Duodenal mucosa (tissue), 2 donors: ENCODE results near the gene SLC35F3.
"Not testable (repeated sequence)": the region's sequence is repeated elsewhere in the genome, so short reads cannot be mapped to it uniquely, and the experiment has no call there.

Experiments
- H3K27ac ChIP-seq: one replicate; pipeline ENCODE4 v1.7.0; 2013; ENCODE audit warnings: low read depth, low read length
- H3K27me3 ChIP-seq, 2 donors: one replicate each; pipeline ENCODE4 v1.7.0; 2013; ENCODE audit warnings: low read length in 2 of 2, control low read depth in 1 of 2; ENCODE audit not compliant: insufficient read depth in 2 of 2, control insufficient read depth in 1 of 2
- H3K36me3 ChIP-seq, 2 donors: one replicate each; pipeline ENCODE4 v1.7.0; 2013; ENCODE audit warnings: low read length in 2 of 2, control low read depth in 1 of 2; ENCODE audit not compliant: insufficient read depth in 2 of 2, control insufficient read depth in 1 of 2
- H3K4me1 ChIP-seq, 2 donors: one replicate each; pipeline ENCODE4 v1.7.0; 2013; ENCODE audit warnings: low read length in 2 of 2, control low read depth in 1 of 2; ENCODE audit not compliant: insufficient read depth in 2 of 2, control insufficient read depth in 1 of 2
- H3K4me3 ChIP-seq, 2 donors: one replicate each; pipeline ENCODE4 v1.7.0; 2013; ENCODE audit warnings: low read length in 2 of 2, low read depth in 1 of 2
- H3K9ac ChIP-seq, 2 donors: one replicate each; pipeline ENCODE4 v1.7.0; 2013; ENCODE audit warnings: low read length in 2 of 2, low read depth in 1 of 2
- H3K9me3 ChIP-seq, 2 donors: one replicate each; pipeline ENCODE4 v1.7.0; 2013; ENCODE audit warnings: low read length in 2 of 2, control low read depth in 1 of 2; ENCODE audit not compliant: control insufficient read depth in 1 of 2

SLC35F3 gene

DNA sequence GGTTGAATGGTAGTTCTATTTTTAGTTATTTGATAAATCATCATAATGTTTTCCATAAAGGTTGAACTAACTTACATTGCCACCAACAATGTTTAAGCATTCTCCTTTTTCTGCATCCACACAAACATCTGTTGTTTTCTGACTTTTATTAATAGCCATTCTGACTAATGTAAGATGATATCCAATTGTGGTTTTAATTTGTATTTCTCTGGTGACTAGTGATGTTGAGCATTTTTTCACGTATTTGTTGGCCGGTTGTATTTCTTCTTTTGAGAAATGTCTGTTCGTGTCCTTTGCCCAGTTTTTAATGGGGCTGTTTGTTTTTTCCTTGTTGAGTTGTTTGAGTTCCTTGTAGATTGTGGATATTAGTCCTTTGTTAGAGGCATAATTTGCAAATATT lies 24.6 kb upstream of the SLC35F3 start:
- H3K9me3 ChIP-seq, result no peaks in the 10 kb centered on the region
- H3K4me3 ChIP-seq, result no peak overlapping the region
- H3K27ac ChIP-seq, result no peak overlapping the region
- no peaks in the 10 kb centered on the region for H3K36me3 ChIP-seq
- H3K4me1 ChIP-seq, result no peaks in the 10 kb centered on the region
- H3K27me3 ChIP-seq, result peaks cover 0 to 5% of the 10 kb centered on the region in 2 donors
- H3K9ac ChIP-seq, result no peak overlapping the region

DNA sequence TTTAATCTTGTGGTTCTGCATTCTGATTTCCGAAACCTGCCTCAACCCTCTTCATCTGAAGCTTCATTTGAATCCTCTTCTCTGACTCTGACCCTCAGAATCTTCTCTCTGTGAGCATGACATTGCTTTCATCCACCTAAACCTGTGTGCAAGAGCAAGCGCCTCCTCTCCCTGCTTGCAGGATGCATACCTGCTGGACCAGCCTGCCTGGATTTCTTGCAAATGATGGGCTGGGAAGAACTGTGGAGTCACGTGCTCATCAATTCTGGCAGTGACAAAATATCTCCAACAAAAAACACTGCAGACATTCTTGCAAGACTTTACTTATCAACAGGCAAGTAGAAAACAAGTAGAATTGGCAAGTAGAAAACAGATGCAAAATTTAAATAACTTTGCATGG lies 20.8 kb upstream of the SLC35F3 start:
- no peak overlapping the region for H3K27ac ChIP-seq
- H3K4me1 ChIP-seq, result no peaks in the 10 kb centered on the region
- H3K27me3 ChIP-seq, result no peaks in the 10 kb centered on the region
- no peak overlapping the region for H3K9ac ChIP-seq
- no peaks in the 10 kb centered on the region for H3K36me3 ChIP-seq
- H3K9me3 ChIP-seq, result peaks cover 0 to under 1% of the 10 kb centered on the region in 2 donors
- H3K4me3 ChIP-seq, result no peak overlapping the region

DNA sequence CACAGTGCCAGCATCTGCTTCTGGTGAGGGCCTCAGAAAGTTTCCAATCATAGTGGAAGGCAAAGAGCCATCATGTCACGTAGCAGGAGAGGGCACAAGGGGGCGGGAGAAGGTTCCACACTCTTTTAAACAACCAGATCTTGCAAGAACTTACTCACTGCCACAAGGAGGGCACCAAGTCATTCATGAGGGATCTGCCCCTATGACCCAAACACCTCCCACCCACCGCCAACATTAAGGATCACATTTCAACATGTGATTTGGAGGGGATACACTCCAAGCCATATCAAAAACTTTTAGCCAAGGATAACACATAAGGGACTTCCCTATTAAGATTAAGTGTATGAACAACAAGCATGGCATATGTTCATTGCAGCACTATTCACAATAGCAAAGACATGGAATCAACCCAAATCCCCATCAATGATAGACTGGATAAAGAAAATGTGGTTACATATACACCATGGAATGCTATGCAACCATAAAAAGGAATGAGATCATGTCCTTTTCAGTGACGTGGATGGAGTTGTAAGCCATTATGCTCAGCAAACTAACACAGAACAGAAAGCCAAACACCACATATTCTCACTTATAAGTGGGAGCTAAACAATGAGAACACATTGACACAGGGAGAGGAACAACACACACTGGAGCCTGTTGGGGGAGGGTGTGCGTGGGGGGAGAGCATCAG lies 19.9 kb upstream of the SLC35F3 start:
- Histone ChIP-seq H3K4me1 (no peaks in the 10 kb centered on the region), H3K4me3 (no peak overlapping the region), H3K36me3 (no peaks in the 10 kb centered on the region), H3K27me3 (no peaks in the 10 kb centered on the region), H3K27ac (no peak overlapping the region), H3K9ac (no peak overlapping the region), H3K9me3 (peaks cover 0 to 4% of the 10 kb centered on the region in 2 donors)

DNA sequence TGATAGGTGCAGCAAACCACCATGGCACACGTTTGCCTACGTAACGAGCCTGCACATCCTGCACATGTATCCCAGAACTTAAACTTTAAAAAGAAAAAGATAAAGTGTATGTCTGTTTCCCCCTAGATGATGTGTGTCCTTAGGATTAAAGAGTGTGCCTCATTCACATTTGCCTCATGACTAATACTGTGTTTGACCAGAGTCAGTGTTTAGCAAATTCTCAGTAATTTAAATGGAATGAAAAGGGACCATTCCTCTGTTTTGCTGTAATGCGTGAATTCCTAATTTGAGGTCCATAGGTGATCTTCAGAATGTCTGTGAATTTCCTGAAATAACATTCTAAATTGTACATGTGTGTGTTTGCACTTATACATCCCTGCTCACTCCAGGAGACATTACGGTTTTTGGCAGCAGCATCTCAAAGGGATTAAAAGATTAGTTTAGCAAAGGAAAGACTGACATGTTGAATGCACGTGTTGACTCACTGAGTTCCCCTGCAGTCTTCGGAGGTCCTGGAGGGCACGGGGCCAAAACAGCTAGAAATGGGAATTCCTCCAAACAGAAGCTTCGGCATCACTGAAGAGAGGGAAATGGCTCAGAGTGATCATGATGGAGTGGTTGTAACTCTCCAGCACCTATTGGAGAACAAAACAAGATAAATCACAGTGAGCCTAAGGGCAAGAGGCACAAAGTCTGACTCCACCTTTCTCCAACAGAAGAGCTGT lies 19.1 kb upstream of the SLC35F3 start:
- H3K9ac ChIP-seq, result no peak overlapping the region
- H3K27me3 ChIP-seq, result no peaks in the 10 kb centered on the region
- H3K4me1 ChIP-seq, result no peaks in the 10 kb centered on the region
- H3K36me3 ChIP-seq, result no peaks in the 10 kb centered on the region
- H3K4me3 ChIP-seq, result no peak overlapping the region
- peaks cover 0 to 4% of the 10 kb centered on the region in 2 donors for H3K9me3 ChIP-seq
- H3K27ac ChIP-seq, result no peak overlapping the region

DNA sequence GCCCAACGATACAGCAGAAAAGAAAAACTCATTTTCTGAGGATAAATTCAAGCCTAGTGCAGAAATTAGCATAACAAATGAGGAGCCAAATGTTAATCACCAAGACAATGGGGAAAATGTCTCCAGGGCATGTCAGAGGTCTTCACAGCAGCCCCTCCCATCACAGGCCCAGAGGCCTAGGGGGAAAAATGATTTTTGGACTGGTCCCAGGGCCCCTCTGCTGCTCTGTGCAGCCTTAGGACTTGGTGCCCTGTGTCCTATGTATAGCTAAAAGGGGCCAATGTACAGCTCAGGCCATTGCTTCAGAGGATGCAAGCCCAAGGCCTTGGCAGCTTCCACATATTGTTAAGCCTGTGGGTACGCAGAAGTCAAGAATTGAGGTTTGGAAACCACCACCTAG lies 13.3 kb upstream of the SLC35F3 start:
- not testable (repeated sequence) for H3K4me1 ChIP-seq, H3K9ac ChIP-seq, H3K27me3 ChIP-seq, H3K36me3 ChIP-seq, H3K9me3 ChIP-seq, H3K27ac ChIP-seq, H3K4me3 ChIP-seq

DNA sequence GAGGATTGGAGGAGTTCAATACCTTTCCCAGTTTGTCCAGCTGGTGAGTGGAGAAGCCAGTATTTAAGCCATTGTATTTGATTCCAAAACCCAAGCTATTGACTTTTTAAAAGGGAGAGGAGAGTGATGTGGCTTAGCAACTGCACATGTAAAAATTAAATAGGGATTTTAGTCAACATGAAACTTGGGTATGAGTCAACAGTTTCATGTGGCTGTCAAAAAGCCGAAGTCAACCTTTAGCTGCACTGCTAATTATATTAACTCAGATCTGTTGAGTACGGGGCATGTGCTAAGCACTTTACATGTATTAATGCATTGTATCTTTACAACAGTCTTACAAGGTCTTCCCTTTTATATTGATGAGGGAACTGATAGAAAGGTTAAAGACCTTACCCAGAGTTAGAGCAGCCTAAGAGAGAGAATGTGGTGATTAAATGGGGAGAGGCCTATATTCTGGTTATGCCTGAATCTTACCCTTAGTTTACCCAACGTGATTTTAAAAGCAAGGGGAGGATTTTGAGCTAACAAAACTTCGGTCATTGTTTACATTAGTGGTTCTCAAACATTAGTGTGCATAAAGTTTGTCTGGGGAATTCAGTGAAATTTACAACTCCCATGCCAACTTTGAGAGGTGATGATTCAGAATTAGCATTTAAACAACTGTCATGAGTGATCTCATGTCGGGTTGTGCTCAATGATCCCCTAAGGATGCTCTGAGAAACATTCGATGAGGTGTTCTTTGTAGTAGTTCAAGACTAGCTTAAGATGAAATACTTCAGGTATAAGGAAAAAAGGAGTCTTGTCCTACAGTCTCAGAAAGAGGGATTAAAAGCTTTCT lies 6.9 kb upstream of the SLC35F3 start:
- Histone ChIP-seq H3K27me3 (no peaks in the 10 kb centered on the region), H3K36me3 (no peaks in the 10 kb centered on the region), H3K9ac (no peak overlapping the region), H3K9me3 (no peaks in the 10 kb centered on the region), H3K27ac (no peak overlapping the region), H3K4me3 (no peak overlapping the region), H3K4me1 (no peaks in the 10 kb centered on the region)

DNA sequence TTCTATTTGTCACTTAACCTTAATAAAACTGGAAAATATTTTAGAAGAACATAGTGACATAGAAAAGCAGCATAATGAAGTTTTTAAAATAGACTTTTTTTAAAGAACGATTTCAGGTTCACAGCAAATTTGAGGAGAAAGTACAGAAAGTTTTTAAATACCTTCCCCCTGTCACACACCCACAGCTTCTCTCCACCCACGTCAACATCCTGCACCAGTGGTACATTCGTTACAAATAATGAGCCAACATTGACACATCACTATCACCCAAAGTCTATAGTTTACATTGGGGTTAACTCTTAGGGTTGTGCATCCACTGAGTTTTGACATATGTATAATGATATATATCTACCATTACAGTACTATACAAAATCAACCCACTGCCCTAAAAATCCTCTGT lies 3.0 kb upstream of the SLC35F3 start:
- no peak overlapping the region for H3K4me3 ChIP-seq
- no peaks in the 10 kb centered on the region for H3K36me3 ChIP-seq
- no peaks in the 10 kb centered on the region for H3K9me3 ChIP-seq
- peaks cover 15 to 22% of the 10 kb centered on the region in 2 donors for H3K27me3 ChIP-seq
- H3K4me1 ChIP-seq, result no peaks in the 10 kb centered on the region
- no peak overlapping the region for H3K9ac ChIP-seq
- H3K27ac ChIP-seq, result no peak overlapping the region

DNA sequence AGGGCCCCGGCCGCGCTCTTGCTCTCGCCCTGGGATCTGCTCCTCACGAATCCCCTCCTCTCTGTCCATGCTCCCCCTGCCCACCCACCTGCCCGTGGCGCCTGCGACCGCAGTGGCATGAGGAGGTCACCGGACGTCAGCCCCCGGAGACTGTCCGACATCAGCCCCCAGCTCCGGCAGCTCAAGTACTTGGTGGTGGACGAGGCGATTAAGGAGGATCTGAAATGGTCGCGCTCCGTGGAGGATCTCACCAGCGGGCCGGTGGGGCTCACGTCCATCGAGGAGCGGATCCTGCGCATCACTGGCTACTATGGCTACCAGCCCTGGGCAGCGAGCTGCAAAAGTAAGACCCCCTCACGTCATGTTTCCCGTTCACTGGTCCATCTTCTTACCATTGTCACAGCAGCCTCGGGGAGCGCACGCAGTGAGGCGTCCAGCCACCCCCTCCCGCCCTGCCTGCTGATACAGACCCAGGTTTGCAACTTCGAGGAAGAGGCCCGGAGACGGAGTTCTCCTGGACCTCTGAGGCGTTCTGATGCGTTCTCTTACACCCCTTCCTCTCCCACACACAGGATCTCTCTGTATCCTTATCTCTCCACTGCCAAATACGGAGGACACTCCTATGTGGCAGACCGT lies 1.1 kb downstream of the SLC35F3 start:
- Histone ChIP-seq H3K4me1 (no peaks in the 10 kb centered on the region), H3K4me3 (no peak overlapping the region), H3K27ac (no peak overlapping the region), H3K9ac (no peak overlapping the region), H3K27me3 (peaks cover 15 to 25% of the 10 kb centered on the region in 2 donors), H3K36me3 (no peaks in the 10 kb centered on the region), H3K9me3 (no peaks in the 10 kb centered on the region)

DNA sequence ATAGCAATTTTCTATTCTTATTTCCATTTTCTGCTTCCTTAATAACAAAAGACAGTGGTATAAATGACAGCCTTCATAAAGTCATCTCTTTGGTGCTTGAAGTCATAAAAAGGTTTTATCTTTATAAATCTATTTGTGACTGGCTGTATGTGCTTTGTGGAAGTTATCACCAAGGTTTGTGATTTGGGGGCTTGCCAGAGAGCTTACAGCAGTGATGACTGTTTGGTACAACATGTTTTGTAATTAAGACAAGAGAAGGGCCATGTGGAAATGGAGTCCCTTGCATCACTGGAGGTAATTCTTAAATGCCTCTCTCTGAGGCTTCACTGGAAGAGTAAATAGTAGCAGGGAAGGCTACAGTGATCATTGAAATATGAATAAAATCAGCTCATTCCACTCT lies 2.7 kb downstream of the SLC35F3 start:
- Histone ChIP-seq H3K9me3 (no peaks in the 10 kb centered on the region), H3K9ac (no peak overlapping the region), H3K36me3 (no peaks in the 10 kb centered on the region), H3K4me1 (no peaks in the 10 kb centered on the region), H3K27me3 (peaks cover 15 to 25% of the 10 kb centered on the region in 2 donors), H3K27ac (no peak overlapping the region), H3K4me3 (no peak overlapping the region)

DNA sequence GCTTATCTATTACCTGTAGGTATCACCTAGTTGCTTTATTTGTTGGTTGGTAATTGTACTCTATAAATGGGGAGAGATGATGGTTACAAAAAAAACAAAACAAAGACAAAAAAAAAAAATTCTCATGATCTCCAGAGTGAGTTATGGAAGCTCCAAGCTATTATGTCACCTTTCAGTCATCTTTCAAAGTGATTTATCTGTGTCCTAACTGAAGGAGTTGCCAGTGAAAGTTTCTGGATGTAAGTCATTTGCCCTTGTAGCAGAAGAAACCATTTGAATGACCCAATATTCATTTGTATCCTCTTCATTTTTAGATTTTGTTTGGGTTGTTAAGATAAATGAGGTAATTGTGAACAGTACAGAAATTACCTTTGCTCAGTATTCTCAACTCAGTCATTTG lies 3.6 kb downstream of the SLC35F3 start:
- Histone ChIP-seq H3K9me3 (no peaks in the 10 kb centered on the region), H3K36me3 (no peaks in the 10 kb centered on the region), H3K27me3 (peaks cover 15 to 22% of the 10 kb centered on the region in 2 donors), H3K9ac (no peak overlapping the region), H3K4me1 (no peaks in the 10 kb centered on the region), H3K27ac (no peak overlapping the region), H3K4me3 (no peak overlapping the region)
